Body of pancreas (tissue), 4 donors: Measurements from ENCODE around the gene ARRDC2. TPM values are rescaled to one million over a fixed set of nuclear protein-coding genes. Genes with fewer than 3 reads are reported as not detected.

Experiments
- ATAC-seq: fragments of 150-250 bp; one replicate; pipeline ENCODE4 v1.9.1; 2016
- DNase-seq, 4 donors: peaks; one replicate each; pipeline ENCODE4 v3.0.0-alpha.2; 2019
- H3K27ac ChIP-seq, 4 donors: fragments of 200-600 bp; sonication (generic); 1 replicate in 3 of 4; 2 replicates in 1 of 4; pipeline versions ENCODE4 v1.5.1 to v1.6.1; 2016 to 2019; ENCODE audit warnings: mild to moderate bottlenecking in 1 of 4, mixed read lengths in 1 of 4, moderate library complexity in 1 of 4
- H3K27me3 ChIP-seq, 2 donors: fragments of 200-600 bp; sonication (generic); one replicate each; pipeline ENCODE4 v1.6.0; 2016; ENCODE audit warnings: mild to moderate bottlenecking in 1 of 2
- H3K36me3 ChIP-seq, 2 donors: fragments of 200-600 bp; sonication (generic); replicated peaks in 1 of 2; 2 replicates each; pipeline ENCODE4 v1.5.1; 2016; ENCODE audit warnings: low read depth in 2 of 2; ENCODE audit not compliant: insufficient read depth in 1 of 2
- H3K4me1 ChIP-seq: fragments of 200-600 bp; sonication (generic); one replicate; pipeline ENCODE4 v1.6.0; 2016
- H3K4me3 ChIP-seq, 2 donors: fragments of 200-600 bp; sonication (generic); 1 replicate in 1 of 2; 2 replicates in 1 of 2; pipeline ENCODE4 v1.5.1; 2016 to 2019
- H3K9me3 ChIP-seq, 3 donors: fragments of 200-600 bp; sonication (generic); 1 replicate in 2 of 3; 2 replicates in 1 of 3; pipeline ENCODE4 v1.5.1; 2016
- POLR2A ChIP-seq, 3 donors: fragments of 450-650 bp; IDR thresholded peaks; one replicate each; pipeline ENCODE4 v1.6.1; 2016; ENCODE audit warnings: antibody characterized with exemption in 3 of 3, mild to moderate bottlenecking in 2 of 3
- WGBS, 2 donors: methylation state at CpG; one replicate each; pipeline ENCODE4 v1.1.5; 2017; 5-methylcytosine and 5-hydroxymethylcytosine counted together
- intact Hi-C: fragments of 100-400 bp; cut with DNase I; formaldehyde crosslinking; loops from one replicate; pipeline ENCODE4 v1.15.1; 2023
- total RNA-seq, 2 donors: library from RNA; depleted of rRNA; stranded (reverse); fragments of >200 nt; gene quantifications; one replicate each; pipeline ENCODE4 v1.1.0, GENCODE V29; 2016
- TF ChIP-seq, protein P1 (sequence below), 7 experiments: fragments of 450-650 bp in 4 of 7; fragments of 200-600 bp in 3 of 7; sonication (generic) in 3 of 7; IDR thresholded peaks; one replicate each; pipeline ENCODE4 v1.5.1; 2016 to 2019; ENCODE audit warnings: antibody characterized with exemption in 7 of 7

ARRDC2 gene
- total RNA-seq, 2 donors from 2014 or later = 23.1 to 30.1 TPM

- no peak for DNase-seq
- Histone ChIP-seq H3K27me3 (peaks cover 0 to 5% of the 10 kb centered on the region in 2 donors), H3K36me3 (no peaks in the 10 kb centered on the region), H3K27ac (no peak overlapping the region), H3K4me3 (no peak overlapping the region), H3K4me1 (no peaks in the 10 kb centered on the region), H3K9me3 (no peaks in the 10 kb centered on the region)
- no peak for TF ChIP-seq POLR2A (IDR thresholded peaks at IDR 0.05)
- TF ChIP-seq, protein P1, sequence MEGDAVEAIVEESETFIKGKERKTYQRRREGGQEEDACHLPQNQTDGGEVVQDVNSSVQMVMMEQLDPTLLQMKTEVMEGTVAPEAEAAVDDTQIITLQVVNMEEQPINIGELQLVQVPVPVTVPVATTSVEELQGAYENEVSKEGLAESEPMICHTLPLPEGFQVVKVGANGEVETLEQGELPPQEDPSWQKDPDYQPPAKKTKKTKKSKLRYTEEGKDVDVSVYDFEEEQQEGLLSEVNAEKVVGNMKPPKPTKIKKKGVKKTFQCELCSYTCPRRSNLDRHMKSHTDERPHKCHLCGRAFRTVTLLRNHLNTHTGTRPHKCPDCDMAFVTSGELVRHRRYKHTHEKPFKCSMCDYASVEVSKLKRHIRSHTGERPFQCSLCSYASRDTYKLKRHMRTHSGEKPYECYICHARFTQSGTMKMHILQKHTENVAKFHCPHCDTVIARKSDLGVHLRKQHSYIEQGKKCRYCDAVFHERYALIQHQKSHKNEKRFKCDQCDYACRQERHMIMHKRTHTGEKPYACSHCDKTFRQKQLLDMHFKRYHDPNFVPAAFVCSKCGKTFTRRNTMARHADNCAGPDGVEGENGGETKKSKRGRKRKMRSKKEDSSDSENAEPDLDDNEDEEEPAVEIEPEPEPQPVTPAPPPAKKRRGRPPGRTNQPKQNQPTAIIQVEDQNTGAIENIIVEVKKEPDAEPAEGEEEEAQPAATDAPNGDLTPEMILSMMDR (IDR thresholded peaks at IDR 0.05) = no peak
- intact Hi-C loops = no loop called here
- WGBS, 2 donors = 29 to 50% methylated on average over 1 of the region's 1 CpG
- no peak for ATAC-seq
Observed at GRCh38 chr19:17972230-17972629, 35.7 kb upstream of the ARRDC2 start.

GRCh38 chr19:17973759-17974158, 34.2 kb upstream of the ARRDC2 start:
- TF ChIP-seq POLR2A (IDR thresholded peaks at IDR 0.05) = no peak
- TF ChIP-seq, protein P1 (IDR thresholded peaks at IDR 0.05) = no peak
- no peaks in the 10 kb centered on the region for H3K4me1 ChIP-seq
- DNase-seq (no peak), ATAC-seq (no peak)
- no peaks in the 10 kb centered on the region for H3K9me3 ChIP-seq
- WGBS, 2 donors = 72 to 81% methylated on average over 6 to 12 of the region's 23 CpGs
- intact Hi-C loops = no loop called here
- no peak overlapping the region for H3K4me3 ChIP-seq
- H3K27ac ChIP-seq = no peak overlapping the region
- H3K27me3 ChIP-seq = no peaks in the 10 kb centered on the region
- no peaks in the 10 kb centered on the region for H3K36me3 ChIP-seq

GRCh38 chr19:17974551-17974950, 33.4 kb upstream of the ARRDC2 start:
- no peaks in the 10 kb centered on the region for H3K27me3 ChIP-seq
- intact Hi-C loops = no loop called here
- no peak overlapping the region for H3K4me3 ChIP-seq
- DNase-seq (no peak), ATAC-seq (no peak)
- no peak overlapping the region for H3K27ac ChIP-seq
- H3K4me1 ChIP-seq = no peaks in the 10 kb centered on the region
- WGBS, 2 donors = 74% methylated on average over 6 of the region's 6 CpGs; no CpG with 5 or more reads in 1 of the 2 donors
- H3K9me3 ChIP-seq = no peaks in the 10 kb centered on the region
- TF ChIP-seq POLR2A (IDR thresholded peaks at IDR 0.05) = no peak
- TF ChIP-seq, protein P1 (IDR thresholded peaks at IDR 0.05) = no peak
- no peaks in the 10 kb centered on the region for H3K36me3 ChIP-seq

GRCh38 chr19:17975032-17975431, 32.9 kb upstream of the ARRDC2 start:
- no peak for ATAC-seq
- Histone ChIP-seq H3K4me1 (no peaks in the 10 kb centered on the region), H3K9me3 (no peaks in the 10 kb centered on the region), H3K27me3 (no peaks in the 10 kb centered on the region), H3K4me3 (no peak overlapping the region), H3K36me3 (no peaks in the 10 kb centered on the region), H3K27ac (no peak overlapping the region)
- TF ChIP-seq, protein P1 (IDR thresholded peaks at IDR 0.05) = no peak
- TF ChIP-seq POLR2A (IDR thresholded peaks at IDR 0.05) = no peak
- DNase-seq = no peak
- 76 to 89% methylated on average over 8 of the region's 8 CpGs for WGBS, 2 donors
- intact Hi-C loops = no loop called here

- Histone ChIP-seq H3K4me3 (no peak overlapping the region), H3K9me3 (no peaks in the 10 kb centered on the region), H3K27me3 (no peaks in the 10 kb centered on the region), H3K36me3 (no peaks in the 10 kb centered on the region), H3K27ac (no peak overlapping the region), H3K4me1 (no peaks in the 10 kb centered on the region)
- no peak for TF ChIP-seq POLR2A (IDR thresholded peaks at IDR 0.05)
- TF ChIP-seq, protein P1 (IDR thresholded peaks at IDR 0.05) = no peak
- 81 to 87% methylated on average over 4 of the region's 4 CpGs for WGBS, 2 donors
- intact Hi-C loops = no loop called here
- DNase-seq (no peak), ATAC-seq (no peak)
Observed at GRCh38 chr19:17977021-17977420, 30.9 kb upstream of the ARRDC2 start.
